ENCODE results near the gene C19orf47. TPM values are rescaled to one million over a fixed set of nuclear protein-coding genes. Genes with fewer than 3 reads are reported as not detected.
"Not testable (repeated sequence)": the region's sequence is repeated elsewhere in the genome, so short reads cannot be mapped to it uniquely, and the experiment has no call there.

Gene C19orf47
- total RNA-seq, 1 donor from 2014 or later: 16.7 TPM

DNA sequence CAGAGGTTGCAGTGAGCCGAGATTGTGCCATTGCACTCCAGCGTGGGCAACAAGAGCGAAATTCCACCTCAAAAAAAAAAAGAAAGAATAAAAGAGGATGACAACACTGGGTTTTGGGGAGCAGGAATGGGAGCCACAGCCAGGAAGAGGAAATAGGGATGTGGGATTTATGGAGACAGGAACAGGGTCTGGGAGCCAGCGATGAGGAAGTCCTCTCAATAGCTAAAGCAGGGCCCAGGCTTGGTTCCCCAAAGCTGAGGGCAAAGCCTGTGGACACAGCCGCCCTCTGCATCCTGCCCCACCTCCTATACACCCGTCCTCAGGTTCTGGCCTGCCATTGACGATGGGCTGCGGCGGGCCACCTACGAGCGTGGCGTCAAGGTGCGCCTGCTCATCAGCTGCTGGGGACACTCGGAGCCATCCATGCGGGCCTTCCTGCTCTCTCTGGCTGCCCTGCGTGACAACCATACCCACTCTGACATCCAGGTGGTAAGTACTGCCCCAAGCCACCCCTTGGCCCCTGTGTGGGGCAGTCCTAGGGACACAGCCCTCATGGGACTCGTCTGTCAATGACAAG is 28.2 kb upstream of the C19orf47 start:
- no peak for DNase-seq (ENCODE audit: low spot score)

DNA sequence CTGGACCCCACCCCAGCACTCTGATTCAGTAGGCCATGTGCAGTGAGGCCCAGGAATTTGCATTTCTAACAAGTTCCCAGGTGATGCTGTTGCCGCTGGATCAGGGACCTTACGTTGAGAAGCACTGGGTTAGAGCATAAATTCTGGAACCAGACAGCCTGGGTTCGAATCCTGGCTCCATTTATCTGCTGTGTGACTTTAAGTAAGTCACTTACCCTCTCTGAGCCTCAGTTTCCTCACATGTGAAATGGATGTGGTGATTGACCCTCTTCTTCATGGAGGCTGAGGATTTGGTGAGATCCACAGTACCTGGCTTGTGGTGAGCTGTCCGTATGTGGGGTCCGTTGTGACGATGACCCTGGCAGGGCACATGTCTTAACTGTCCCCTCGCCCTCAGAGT is 25.9 kb upstream of the C19orf47 start:
- DNase-seq (ENCODE audit: low spot score): no peak

DNA sequence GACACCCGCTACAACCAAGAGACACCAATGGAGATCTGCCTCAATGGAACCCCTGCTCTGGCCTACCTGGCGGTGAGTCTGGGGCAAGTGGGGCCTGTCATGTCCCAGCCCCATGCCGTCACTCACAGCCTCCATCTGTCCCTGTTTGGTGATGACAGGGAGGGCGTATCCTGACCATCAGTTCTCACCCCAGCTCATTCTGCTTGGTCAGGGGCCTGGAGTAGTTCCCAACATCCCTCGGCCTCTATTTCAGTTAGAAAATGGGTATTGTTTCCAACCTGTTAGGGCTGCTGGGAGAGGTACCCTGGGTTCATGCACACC is 23.6 kb upstream of the C19orf47 start:
- DNase-seq (ENCODE audit: low spot score): no peak

DNA sequence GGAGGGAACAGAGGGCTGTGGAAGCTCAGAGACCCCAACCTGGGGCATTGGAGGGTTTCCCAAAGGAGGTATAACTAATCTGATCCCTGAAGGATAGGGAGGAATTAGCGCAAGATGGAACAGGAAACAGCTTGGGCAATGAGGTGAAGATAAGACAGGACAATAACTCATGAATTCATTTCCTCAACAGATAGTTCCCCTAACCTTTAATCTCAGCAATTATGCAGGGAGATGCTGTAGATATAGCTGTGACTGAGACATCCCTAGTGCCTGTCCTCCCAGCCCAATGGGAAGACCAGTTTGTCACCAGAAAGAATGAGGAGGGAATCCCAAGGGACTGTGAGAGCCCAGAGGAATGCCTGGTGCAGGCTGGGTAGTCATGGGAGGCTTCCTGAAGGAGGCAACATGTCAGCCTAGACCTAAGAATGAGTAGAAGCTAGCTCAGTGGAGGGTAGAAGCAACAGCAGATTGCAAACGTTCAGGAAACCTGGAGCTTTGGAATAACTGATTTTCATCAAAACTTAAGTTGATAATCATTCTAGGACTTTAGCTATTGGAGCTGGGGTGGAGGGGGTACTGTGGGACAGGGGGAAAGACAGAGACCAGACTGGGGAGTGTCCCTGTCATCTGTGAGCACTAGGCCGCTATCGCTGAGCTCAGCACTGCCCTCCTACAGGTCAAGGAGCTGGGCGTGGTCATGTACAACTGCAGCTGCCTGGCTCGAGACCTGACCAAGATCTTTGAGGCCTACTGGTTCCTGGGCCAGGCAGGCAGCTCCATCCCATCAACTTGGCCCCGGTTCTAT is 23.0 kb upstream of the C19orf47 start:
- DNase-seq (ENCODE audit: low spot score): no peak

DNA sequence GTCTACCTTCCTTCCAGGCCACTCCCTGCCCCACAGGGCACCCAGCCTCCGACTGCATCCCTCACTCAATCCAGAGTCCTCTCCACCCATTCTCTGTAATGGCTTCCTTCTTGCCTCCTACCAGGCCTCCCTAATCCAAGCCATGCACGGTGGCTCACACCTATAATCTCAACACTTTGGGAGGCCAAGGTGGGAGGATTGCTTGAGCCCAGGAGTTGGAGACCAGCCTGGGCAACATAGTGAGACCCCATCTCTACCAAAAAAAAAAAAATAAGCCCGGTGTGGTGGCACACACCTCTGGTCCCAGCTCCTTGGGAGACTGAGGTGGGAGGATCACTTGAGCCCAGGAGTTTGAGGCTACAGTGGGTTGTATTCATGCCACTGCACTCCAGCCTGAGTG is 22.1 kb upstream of the C19orf47 start:
- DNase-seq (ENCODE audit: low spot score): not testable (repeated sequence)

DNA sequence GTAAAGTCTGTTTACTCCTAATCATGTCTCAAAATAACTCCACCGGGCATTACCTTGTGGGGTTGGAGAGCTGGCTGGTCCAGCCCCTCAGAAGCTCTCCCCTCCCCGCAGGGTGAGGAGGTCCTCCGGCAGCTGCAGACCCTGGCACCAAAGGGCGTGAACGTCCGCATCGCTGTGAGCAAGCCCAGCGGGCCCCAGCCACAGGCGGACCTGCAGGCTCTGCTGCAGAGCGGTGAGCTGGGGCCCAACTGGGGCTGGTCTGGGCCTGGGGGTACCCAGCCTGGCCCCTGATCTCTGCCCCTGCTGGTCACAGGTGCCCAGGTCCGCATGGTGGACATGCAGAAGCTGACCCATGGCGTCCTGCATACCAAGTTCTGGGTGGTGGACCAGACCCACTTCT is 21.6 kb upstream of the C19orf47 start:
- DNase-seq (ENCODE audit: low spot score): no peak

DNA sequence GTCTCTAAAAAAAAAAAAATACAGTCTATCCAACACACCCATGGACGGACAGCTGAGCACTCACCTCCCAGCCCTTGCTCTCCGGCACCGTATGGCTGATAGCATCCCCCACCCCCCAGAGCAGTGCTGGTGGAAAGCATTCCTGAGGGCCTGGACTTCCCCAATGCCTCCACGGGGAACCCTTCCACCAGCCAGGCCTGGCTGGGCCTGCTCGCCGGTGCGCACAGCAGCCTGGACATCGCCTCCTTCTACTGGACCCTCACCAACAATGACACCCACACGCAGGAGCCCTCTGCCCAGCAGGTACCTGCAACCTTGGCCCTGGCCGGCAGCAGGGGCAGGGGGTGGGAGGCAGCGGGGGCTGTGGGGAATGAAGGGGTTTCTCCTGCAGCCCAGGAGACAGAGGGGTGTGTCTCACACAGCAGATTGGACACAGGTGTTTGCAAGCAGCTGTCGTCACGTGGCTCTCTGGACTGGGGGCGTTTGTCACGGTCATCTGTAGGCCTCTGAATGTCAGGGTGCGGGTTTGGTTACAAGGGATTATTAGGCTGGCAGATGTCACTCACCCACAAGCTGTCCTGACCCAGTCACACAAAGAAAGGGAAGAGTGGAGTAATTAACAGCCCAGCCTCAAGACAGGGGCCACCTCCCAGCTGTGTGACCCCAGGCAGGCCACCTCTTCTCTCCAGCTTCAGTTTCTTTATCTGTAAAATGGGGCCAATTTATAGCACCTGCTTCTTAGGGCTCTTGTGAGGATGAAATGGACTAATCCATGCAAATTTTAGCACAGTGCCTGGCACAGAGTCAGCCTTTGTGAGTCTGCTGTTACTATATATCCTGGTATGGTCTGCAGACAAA is 19.6 kb upstream of the C19orf47 start:
- DNase-seq (ENCODE audit: low spot score): no peak

DNA sequence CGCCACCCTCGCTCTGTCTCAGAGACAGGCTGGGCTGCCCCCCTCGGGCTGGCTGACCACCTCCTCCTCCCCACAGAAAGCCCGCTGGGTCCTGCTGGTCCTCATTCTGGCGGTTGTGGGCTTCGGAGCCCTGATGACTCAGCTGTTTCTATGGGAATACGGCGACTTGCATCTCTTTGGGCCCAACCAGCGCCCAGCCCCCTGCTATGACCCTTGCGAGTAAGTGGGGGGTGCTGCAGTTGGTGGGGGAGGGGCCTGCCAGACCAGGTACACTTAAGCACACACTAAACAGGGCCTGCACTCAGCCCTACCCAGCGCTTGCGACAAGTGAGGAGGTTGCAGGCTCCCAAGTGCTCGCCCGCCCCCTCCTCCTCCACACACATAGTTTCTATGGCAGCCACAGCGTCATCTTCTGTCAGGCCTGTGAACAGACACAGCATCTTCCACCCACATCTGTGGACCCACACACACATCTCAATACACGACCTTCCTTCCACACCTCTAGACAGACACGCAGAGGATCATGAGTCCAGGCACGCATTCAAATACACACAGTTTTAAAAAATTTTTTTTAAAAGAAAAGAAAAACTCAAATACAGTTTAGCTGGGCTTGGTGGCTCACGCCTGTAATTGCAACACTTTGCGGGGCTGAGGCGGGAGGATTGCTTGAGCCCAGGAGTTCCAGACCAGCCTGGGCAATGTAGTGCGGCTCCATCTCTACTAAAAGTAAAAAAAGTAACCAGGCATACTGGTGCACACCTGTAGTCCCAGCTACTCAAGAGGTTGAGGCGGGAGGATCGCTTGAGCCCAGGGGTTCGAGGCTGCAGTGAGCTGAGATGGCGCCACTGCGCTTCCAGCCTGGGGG is 18.7 kb upstream of the C19orf47 start:
- DNase-seq (ENCODE audit: low spot score): no peak

DNA sequence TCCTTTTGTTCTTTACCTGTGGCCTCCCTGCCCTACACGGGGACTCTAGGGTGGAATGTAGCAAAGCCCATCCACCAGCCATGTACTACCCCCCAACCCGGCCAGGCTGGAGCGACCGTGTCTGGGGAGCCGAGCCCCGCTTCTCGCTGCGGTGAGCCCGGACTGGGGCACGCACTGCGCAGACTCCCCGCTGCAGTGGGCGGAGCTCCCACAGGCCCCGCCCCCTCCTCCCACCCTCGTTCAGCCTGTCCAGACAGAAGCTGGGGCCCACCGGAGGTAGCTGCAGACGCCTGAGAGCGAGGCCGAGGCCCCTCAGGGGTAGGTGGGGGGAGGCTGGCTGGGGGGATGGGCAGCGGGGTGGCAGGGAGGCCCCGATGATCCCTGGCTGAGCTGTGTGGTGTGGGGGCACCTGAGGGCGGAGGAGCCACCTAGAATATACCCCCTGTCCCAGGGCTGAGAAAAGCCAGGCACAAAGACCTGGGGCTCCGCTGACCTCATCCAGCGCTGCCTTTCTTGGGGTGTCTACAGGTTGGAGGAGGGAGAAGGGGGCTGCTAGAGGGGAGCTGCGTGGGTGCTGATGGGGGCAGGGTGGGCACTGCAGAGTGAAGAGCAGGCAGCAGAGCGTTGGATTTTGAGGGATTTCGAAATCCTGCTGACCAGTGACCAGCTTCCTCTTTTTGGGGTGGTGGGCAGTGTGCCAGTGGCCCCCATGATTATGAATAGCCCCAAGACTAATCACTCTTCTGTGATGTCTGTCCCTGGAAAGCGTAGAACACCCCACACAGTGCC is 17.6 kb upstream of the C19orf47 start:
- DNase-seq (ENCODE audit: low spot score): peak; percentile 84

DNA sequence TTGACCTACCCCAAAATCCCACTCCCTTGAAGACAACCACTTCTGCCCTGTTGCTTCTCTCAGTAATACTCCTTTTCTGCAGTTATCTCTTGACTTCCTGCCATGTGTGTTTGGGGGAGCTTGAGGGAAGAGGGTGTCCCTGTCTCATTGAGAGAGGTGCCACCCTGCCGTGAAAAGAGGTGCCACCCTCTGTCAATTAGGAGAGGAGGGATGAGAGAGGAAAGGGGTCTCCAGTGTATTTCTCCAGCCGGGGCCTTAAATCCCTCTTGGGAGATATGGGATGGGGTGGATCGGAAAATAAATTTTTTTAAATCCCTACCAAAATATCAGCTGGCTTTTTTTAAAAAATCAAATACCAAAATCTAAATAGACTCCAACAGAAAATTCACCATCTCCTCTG is 16.8 kb upstream of the C19orf47 start:
- no peak for DNase-seq (ENCODE audit: low spot score)

DNA sequence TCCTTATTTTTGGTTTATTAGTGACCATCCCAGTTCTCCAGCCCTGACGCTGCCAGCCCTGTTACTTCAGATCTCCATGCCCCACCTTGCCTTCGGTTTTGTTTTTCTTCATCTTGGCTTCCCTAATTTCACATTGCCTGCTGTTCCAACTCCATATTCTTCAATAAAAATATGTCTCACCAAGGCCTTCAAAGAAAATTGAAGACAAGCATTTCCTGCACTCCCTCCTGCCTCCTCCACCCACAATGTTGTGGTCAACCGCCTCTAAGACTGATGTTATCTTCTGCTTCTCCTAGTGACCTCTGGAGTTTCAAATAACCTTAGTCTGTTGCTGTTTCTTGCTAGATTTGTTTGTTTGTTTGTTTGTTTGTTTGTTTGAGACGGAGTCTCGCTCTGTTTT is 14.9 kb upstream of the C19orf47 start:
- no peak for DNase-seq (ENCODE audit: low spot score)

DNA sequence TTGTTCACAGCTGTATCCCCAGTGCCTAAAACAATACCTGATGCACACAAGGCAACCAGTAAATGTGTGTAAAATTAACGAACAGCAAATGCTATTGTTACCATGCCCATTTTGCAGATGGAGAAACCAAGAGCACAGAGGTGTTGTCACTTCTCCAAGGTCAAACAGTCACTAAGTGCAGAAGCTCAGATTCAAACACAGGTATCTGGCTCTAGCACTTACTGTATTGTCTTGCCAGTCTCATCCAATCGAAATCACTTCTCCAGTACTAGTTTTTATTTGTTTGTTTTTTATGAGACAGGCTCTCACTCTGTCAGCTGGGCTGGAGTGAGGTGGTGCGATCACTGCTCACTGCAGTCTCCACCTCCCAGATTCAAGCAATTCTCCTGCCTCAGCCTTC is 14.0 kb upstream of the C19orf47 start:
- no peak for DNase-seq (ENCODE audit: low spot score)

DNA sequence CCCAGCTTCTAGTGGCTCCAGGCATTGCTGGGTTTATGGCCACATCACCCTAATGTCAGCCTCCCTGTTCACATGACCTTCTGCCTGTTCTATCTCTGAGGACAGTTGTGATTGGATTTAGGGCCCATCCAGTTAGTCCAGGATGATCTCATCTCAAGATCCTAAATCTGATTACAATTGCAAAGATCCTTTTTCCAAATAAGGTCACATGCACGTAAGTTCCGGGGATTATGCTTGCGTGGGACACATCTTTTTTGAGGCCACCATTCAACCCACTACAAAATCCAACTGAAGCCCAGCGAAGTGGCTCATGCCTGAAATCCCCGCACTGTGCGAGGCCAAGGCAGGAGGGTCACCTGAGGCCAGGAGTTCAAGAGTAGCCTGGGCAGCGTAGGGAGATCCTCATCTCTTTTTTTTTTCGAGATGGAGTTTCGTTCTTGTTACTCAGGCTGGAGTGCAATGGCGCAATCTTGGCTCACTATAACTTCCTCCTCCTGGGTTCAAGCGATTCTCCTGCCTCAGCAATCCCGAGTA is 12.6 kb upstream of the C19orf47 start:
- no peak for DNase-seq (ENCODE audit: low spot score)

DNA sequence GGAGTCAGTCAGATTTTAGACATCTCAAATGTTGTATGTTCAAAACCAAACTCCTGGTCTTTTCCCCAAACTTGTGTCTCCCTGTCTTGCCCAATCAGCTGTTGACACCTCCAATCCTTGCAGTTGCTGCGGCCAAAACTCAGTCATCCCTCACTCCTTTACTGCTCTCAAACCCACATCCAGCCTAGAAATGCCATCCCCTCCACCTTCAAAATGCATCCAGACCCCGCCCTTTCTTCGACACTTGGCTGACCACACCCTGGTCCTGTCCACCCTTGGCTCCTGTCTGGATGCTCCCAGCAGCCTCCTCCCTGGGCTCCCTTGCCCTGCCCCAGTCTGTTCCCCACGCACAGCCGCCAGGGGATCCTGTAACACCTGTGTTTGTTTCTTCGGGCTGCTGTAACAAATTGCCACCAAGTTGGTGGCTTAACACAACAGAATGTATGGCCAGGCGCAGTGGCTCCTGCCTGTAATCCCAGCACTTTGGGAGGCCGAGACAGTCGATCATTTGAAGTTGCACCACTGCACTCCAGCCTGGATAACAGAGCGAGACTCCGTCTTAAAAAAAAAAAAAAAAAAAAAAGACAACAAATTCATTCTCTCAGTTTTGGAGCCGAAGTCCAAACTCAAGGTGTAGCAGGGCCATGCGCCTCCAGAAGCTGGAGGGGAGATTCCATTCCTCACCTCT is 12.0 kb upstream of the C19orf47 start:
- no peak for DNase-seq (ENCODE audit: low spot score)

DNA sequence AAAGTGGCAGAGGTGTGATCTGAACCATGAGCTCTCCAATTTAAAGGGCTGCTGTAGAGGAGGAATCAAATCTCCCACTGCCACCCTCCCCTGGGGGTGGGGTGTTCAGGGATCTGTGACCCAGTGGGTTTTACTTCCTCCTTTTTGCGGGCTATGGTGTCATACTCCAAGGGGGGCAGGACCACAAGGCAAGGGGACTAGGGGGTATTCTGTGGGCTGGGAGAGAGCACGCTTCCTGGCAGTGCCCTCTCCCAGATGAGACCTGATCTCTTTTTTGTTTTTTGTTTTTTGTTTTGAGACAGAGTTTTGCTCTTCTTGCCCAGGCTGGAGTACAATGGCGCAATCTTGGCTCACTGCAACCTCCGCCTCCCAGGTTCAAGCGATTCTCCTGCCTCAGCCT is 10.6 kb upstream of the C19orf47 start:
- DNase-seq (ENCODE audit: low spot score): no peak

DNA sequence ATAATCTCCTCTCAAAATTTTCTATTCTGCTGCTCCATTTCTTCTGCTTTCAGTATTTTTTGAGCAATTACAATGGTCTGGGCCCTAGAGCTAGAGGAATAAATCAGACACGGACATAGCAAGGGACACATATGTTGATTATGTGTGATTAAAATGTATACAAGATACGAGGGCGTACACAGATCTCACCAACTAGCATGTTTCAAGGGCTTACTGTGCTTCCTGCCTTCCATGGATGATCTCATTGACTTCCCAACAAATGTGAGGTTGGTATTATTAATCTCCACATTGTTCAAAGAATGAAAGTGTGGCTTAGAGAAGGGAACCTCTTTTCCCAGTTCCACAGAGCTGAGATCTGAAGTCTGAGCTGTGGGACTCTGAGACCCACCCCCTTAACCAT is 9.4 kb upstream of the C19orf47 start:
- no peak for DNase-seq (ENCODE audit: low spot score)

DNA sequence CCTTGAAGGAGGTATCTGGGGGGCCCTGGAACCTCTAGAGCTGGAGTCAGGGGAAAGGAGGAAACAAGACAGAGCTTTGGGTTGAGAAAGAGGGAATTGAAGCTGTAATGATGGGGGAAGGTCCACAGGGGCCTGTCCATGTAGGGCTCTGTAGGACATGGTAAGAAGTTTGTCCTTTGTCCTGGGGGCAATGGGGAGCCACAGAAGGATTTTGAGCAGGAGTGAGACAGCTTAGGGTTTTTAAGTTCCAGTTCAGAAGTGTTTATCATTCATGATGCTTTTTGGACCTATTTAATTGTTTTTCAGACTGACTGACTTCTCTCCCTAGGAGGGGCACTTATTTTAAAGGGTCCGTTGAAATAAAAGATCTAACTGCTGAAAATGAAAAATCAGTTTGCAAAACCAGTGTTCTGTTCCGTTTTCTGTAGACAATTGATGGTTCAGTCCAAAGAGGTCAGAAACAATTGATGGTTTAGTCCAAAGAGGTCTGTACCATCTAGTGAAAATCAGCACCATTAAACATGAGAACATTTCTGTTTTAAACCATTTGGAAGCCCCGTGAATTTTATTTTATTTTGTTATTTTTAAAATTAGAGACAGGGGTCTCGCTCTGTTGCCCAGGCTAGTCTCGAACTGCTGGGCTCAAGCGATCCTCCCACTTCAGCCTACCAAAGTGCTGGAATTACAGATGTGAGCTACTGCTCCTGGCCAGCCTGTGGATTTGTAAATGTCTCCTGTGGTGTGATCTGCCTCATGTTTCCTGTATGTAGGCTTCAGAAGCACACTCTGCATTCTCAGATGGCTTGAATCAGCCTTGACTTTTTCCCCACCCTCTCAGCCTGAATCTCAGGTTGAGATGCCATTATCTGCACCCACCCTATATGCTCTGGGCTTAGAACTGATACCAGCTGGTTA is 8.7 kb upstream of the C19orf47 start:
- DNase-seq (ENCODE audit: low spot score): no peak

DNA sequence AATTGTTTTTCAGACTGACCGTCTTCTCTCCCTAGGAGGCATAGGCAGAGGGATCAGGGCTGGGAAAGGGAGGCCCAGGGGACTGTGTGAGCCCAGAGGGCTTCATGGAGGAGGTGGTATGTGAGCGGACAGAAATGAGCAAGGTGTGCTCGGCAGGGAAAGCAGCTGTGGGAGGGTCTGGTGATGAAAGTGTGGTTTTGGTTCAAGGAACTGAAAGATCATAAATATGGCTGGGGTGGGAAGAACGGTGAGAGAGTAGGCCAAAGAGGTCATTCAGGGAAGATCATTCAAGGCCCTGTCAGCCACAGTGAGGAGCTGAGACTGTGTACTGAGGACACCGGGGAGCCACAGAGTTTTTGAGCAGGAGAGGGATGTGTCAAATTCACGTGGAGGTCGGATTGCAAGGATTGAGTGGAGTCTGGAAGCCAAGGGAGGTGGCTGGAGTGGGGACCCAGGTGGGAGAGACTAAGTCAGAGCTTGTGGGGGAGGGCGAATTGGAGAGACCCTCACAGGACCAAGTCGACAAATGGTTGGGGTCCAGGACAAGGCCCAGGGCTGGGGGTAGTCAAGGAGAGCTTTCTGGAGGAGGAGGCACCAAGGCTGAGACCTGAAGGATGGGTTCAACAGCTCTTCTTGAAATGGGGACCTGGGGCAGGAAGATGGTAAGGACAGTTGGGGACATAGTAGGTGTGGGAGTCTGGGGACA is 7.9 kb upstream of the C19orf47 start:
- DNase-seq (ENCODE audit: low spot score): no peak

All from ureter (tissue), 1 donor.